Keratinocyte (primary cell): ENCODE data around the gene STRIP1. TPM values are rescaled to one million over a fixed set of nuclear protein-coding genes. Genes with fewer than 3 reads are reported as not detected.
A peak's percentile ranks its signal among the peaks of the same experiment; 100 is the strongest.

Experiments
- DNase-seq: peaks from one replicate; pipeline ENCODE4 v3.0.0-alpha.2; 2011; ENCODE audit warnings: low read depth, missing footprints, low spot score
- FAIRE-seq: peaks from 2 replicates; lab custom pipeline; 2011; peaks lifted over from hg19 to GRCh38; lab: Jason Lieb, UNC
- H2AFZ ChIP-seq: 2 replicates; pipeline ENCODE4 v1.6.0; 2012; ENCODE audit warnings: low read length, control low read depth, inconsistent platforms; ENCODE audit not compliant: control insufficient read depth
- H3K27ac ChIP-seq: 2 replicates; pipeline ENCODE4 v1.5.1; 2011; ENCODE audit warnings: low read length; ENCODE audit not compliant: control insufficient read depth, insufficient read depth
- H3K27me3 ChIP-seq: 3 replicates; pipeline ENCODE4 v1.6.0; 2011; ENCODE audit warnings: low read length; ENCODE audit not compliant: control insufficient read depth, insufficient read depth; ENCODE audit errors: extremely low read depth
- H3K36me3 ChIP-seq, 2 experiments: 2 replicates in 1 of 2; 3 replicates in 1 of 2; pipeline ENCODE4 v1.5.1; 2011; ENCODE audit warnings: low read length in 2 of 2, mild to moderate bottlenecking in 1 of 2; ENCODE audit not compliant: control insufficient read depth in 2 of 2, insufficient read depth in 2 of 2; ENCODE audit errors: extremely low read depth in 1 of 2
- H3K4me1 ChIP-seq: 3 replicates; pipeline ENCODE4 v1.5.1; 2011; ENCODE audit warnings: low read length; ENCODE audit not compliant: control insufficient read depth, insufficient read depth; ENCODE audit errors: extremely low read depth
- H3K4me2 ChIP-seq: 3 replicates; pipeline ENCODE4 v1.6.0; 2011; ENCODE audit warnings: low read depth, low read length; ENCODE audit not compliant: control insufficient read depth, insufficient read depth; ENCODE audit errors: extremely low read depth
- H3K4me3 ChIP-seq, 3 experiments: fragments of 200-600 bp in 1 of 3; sonication (generic) in 1 of 3; 2 replicates in 2 of 3; 3 replicates in 1 of 3; pipeline ENCODE4 v1.5.1; 2011 to 2016; ENCODE audit warnings: low read length in 3 of 3, mild to moderate bottlenecking in 3 of 3, control low read depth in 2 of 3, inconsistent platforms in 1 of 3, low read depth in 1 of 3, mixed read lengths in 1 of 3, mixed run types in 1 of 3, moderate library complexity in 1 of 3; ENCODE audit not compliant: control insufficient read depth in 2 of 3, insufficient read depth in 2 of 3; ENCODE audit errors: extremely low read depth in 1 of 3
- H3K79me2 ChIP-seq: 2 replicates; pipeline ENCODE4 v1.6.0; 2012; ENCODE audit warnings: low read length; ENCODE audit not compliant: control insufficient read depth, insufficient read depth
- H3K9ac ChIP-seq: 3 replicates; pipeline ENCODE4 v1.6.0; 2011; ENCODE audit warnings: low read length; ENCODE audit not compliant: control insufficient read depth, insufficient read depth; ENCODE audit errors: extremely low read depth
- H3K9me1 ChIP-seq: 3 replicates; pipeline ENCODE4 v1.6.0; 2011; ENCODE audit warnings: low read length; ENCODE audit not compliant: control insufficient read depth, insufficient read depth; ENCODE audit errors: extremely low read depth
- H3K9me3 ChIP-seq: 2 replicates; pipeline ENCODE4 v1.5.1; 2012; ENCODE audit warnings: low read depth, low read length; ENCODE audit not compliant: control insufficient read depth
- H4K20me1 ChIP-seq: 3 replicates; pipeline ENCODE4 v1.6.0; 2011; ENCODE audit warnings: low read length; ENCODE audit not compliant: control insufficient read depth, insufficient read depth; ENCODE audit errors: extremely low read depth
- CTCF ChIP-seq, 3 experiments: IDR thresholded peaks in 1 of 3; conservative IDR thresholded peaks in 1 of 3; optimal IDR thresholded peaks in 1 of 3; 2 replicates in 2 of 3; 3 replicates in 1 of 3; pipeline versions ENCODE3 to v1.5.1; 2011; ENCODE audit warnings: low read length in 3 of 3, mild to moderate bottlenecking in 3 of 3, moderate library complexity in 2 of 3, control low read depth in 1 of 3, inconsistent platforms in 1 of 3; ENCODE audit not compliant: insufficient read depth in 2 of 3; ENCODE audit errors: extremely low read depth in 1 of 3
- EZH2 ChIP-seq: IDR thresholded peaks from one replicate; pipeline ENCODE4 v1.6.1; 2012; ENCODE audit warnings: inconsistent platforms, mild to moderate bottlenecking, low read length, moderate library complexity
- dilution Hi-C: fragments of 300-500 bp; cut with MboI; formaldehyde crosslinking; loops from one replicate; pipeline ENCODE4 v1.7.0; 2020; ENCODE audit warnings: low sequenced_read_pairs; ENCODE audit not compliant: extremely low pct_ligation_motif_present
- polyA plus RNA-seq, 5 experiments: library from polyadenylated mRNA; depleted of rRNA in 3 of 5; stranded (reverse) in 3 of 5; stranded (forward) in 1 of 5; unstranded in 1 of 5; fragments of >200 nt; gene quantifications; 1 replicate in 1 of 5; 2 replicates in 3 of 5; 3 replicates in 1 of 5; pipeline versions ENCODE4 v1.2.1 to v1.2.3, GENCODE V29; 2011 to 2012; ENCODE audit warnings: missing spikeins in 2 of 5, low read depth in 1 of 5, low replicate concordance in 1 of 5

Gene STRIP1
- polyA plus RNA-seq, 1 donor (not counting 4 experiments of a cell fraction or from before 2014, with no cell fraction given): 24.6 TPM

GRCh38 chr1:110011527-110012041, 22.8 kb upstream of the STRIP1 start:
- no peak for DNase-seq
- peaks cover 9% of the 10 kb centered on the region for H3K79me2 ChIP-seq
- H3K36me3 ChIP-seq: peaks cover 28 to 41% of the 10 kb centered on the region in 2 experiments
- H3K9ac ChIP-seq: no peak overlapping the region
- H3K27ac ChIP-seq: no peak overlapping the region
- no peaks in the 10 kb centered on the region for H4K20me1 ChIP-seq
- dilution Hi-C loops: no loop called here
- TF ChIP-seq EZH2 (no peak), CTCF (optimal IDR thresholded peaks at IDR 0.05 in 1 of 3, IDR thresholded peaks at IDR 0.05 in 1 of 3, conservative IDR thresholded peaks at IDR 0.05 in 1 of 3; ENCODE audit: extremely low read depth in 1 of 3, insufficient read depth in 2 of 3, low read length in 3 of 3) (peak; percentile 59 to 71 (median 61))
- H3K4me3 ChIP-seq: no peak overlapping the region
- no peak overlapping the region for H3K4me2 ChIP-seq
- H3K9me1 ChIP-seq: no peaks in the 10 kb centered on the region
- no peaks in the 10 kb centered on the region for H3K27me3 ChIP-seq
- no peak overlapping the region for H2AFZ ChIP-seq
- H3K9me3 ChIP-seq: no peaks in the 10 kb centered on the region
- FAIRE-seq: peak; percentile 86
- no peaks in the 10 kb centered on the region for H3K4me1 ChIP-seq

- no peaks in the 10 kb centered on the region for H3K9me1 ChIP-seq
- no peak overlapping the region for H3K9ac ChIP-seq
- DNase-seq (no peak), FAIRE-seq (no peak)
- no peak overlapping the region for H2AFZ ChIP-seq
- H3K79me2 ChIP-seq: peaks cover 2% of the 10 kb centered on the region
- dilution Hi-C loops: no loop called here
- H3K9me3 ChIP-seq: no peaks in the 10 kb centered on the region
- peaks cover 31 to 38% of the 10 kb centered on the region in 2 experiments for H3K36me3 ChIP-seq
- no peaks in the 10 kb centered on the region for H4K20me1 ChIP-seq
- no peaks in the 10 kb centered on the region for H3K27me3 ChIP-seq
- H3K27ac ChIP-seq: no peak overlapping the region
- H3K4me2 ChIP-seq: no peak overlapping the region
- TF ChIP-seq EZH2 (no peak), CTCF (optimal IDR thresholded peaks at IDR 0.05 in 1 of 3, IDR thresholded peaks at IDR 0.05 in 1 of 3, conservative IDR thresholded peaks at IDR 0.05 in 1 of 3; ENCODE audit: extremely low read depth in 1 of 3, insufficient read depth in 2 of 3, low read length in 3 of 3) (no peak)
- no peak overlapping the region for H3K4me3 ChIP-seq
- no peaks in the 10 kb centered on the region for H3K4me1 ChIP-seq
Observed at GRCh38 chr1:110012100-110012780, 22.2 kb upstream of the STRIP1 start.
